GM18499 (cell line): ENCODE measurements around the gene AMH.

Source experiments
- ATAC-seq: cut with Tn5 transposase; IDR thresholded peaks from one replicate; pipeline ENCODE4 v1.9.1; 2021; ENCODE audit warnings: moderate number of reproducible peaks; ENCODE audit not compliant: insufficient read depth, unreplicated experiment

AMH gene

DNA sequence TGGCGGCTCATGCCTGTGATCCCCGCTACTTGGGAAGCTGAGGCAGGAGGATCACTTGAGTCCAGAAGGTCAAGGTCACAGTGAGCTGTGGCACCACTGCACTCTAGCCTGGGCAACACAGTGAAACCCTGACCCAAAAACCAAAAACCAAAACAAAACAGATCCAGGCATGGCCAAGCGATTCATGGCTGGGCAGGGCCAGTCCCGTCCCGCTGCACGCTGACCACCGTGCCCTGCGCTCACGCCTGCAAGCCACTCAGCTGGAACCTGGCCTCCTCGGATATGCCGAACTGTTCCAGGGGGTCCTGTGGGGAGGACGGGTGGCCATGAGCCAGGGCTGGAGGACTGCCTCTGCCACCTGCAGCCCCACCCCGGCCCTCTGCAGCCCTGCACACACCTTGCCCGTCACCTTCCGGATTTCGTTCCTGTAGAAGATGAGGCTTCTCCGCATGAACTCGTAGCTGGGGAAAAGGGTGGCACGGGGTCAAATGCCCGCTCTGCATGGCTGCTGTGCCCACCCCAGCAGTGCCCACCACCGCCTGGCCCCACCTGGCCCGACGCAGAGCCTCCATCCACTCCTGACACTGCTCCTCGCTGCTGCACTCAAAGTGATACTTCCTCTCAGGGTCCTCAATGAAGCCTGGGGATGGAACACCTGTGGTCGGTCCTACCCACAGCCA, 15.4 kb upstream of the AMH start:
- no peak for ATAC-seq

DNA sequence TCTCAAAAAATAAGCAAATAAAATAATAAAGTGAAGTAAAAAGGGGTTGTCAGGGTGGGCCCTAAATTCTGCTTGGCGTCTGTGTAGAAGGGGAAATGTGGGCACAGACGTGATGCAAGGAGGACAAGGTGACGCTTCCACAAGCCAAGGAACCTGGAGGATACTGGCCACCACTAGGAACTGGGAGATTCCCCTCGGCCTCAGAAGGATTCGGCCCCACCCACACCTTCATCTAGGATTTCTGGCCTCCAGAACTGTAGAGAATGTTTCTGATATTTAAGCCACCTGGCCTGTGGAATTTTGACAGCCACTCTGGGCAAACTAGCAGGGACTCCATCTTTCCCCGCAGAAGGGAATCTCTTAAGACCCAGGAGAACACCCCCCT, 14.1 kb upstream of the AMH start:
- no peak for ATAC-seq

DNA sequence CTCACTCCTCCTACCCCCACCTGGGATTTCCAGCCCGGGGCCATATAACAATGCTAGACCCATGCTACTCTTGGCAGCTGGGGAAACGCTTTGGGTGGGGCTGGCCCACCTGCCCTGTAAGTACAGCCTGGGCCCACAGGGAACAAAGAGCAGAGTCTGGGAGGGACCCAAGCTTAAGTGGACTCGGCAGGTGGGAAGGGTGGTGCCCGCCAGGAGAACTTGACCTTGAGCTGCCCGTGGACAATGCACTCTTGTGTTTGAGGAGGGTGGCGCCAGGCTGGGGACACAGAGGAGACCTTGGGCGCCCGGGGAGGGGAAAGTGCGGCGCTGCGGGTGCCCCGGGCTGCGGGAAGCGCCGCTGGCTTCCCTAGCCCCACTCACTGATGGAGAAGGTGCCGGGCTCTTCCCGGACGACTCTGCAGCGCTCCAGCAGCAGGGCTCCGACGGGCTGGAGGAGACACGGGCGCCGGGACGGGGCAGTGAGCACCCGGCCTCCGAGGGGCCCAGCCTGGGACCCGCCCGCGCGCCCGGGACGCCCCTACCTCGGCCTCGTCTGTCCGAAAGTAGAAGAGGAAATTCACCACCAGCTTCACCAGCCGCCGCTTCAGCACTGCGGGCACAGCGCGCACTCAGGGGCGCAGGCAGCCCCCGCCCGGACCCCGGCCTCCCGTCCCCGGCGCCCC, 13.6 kb upstream of the AMH start:
- no peak for ATAC-seq

DNA sequence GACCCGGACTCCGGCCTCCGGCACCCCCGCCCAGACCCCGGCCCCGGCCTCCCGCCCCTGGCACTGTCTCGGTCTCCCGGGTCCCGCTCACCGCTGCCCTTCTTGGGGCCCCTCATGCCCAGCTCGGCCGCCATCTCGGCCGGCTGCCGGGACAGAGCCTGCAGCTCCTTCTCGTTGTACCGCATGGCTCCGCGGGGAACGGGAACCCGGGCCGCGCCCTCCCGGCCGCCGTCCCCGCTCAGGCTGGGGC, 13.1 kb upstream of the AMH start:
- peak; percentile 7 for ATAC-seq

DNA sequence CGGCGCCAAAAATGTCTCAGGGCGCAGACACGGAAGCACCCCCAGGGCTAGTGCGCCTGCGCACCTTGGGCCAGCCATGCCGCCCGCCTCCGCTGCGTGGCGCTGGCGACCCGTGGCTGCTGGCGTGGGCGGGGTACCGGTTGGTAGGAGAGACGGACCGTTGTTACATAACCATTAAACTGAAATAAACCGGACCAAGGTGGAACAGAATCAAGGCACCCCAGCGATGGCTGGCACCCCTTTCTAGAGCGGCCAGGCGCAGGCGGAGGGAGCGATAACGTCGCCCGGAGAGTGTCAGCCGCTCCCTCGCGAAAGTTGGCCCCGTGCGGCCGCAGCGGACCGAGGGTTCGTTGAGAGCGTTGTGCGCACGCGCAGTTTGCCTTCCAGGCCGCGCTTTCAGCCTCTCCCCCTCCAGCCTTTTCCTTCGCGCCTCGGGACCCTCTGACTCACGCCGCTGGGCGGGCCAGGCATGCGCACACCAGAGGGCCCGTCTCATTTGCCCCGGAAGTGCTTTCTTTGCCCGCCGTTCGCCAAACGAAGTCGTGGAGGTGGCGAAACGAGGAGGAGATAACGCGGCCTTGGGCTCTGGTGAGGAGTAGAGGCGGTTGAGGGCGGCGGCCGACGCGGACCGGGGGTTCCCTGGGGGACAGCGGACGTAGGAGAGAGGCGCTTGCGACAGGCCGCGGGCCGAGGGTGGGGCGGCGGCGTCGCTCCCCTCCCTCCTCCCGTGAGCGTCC, 12.6 kb upstream of the AMH start, which contains the start of the genes PLEKHJ1 and SF3A2:
TSS of gene PLEKHJ1 (minus strand) at position 16 of the 737 bp plus-strand sequence. CDS start 81 bp downstream, outside the sequence.
TSS of gene SF3A2 (plus strand) at position 511 of the 737 bp plus-strand sequence. CDS start 6,595 bp downstream, outside the sequence.
- ATAC-seq, result peak; percentile 69

DNA sequence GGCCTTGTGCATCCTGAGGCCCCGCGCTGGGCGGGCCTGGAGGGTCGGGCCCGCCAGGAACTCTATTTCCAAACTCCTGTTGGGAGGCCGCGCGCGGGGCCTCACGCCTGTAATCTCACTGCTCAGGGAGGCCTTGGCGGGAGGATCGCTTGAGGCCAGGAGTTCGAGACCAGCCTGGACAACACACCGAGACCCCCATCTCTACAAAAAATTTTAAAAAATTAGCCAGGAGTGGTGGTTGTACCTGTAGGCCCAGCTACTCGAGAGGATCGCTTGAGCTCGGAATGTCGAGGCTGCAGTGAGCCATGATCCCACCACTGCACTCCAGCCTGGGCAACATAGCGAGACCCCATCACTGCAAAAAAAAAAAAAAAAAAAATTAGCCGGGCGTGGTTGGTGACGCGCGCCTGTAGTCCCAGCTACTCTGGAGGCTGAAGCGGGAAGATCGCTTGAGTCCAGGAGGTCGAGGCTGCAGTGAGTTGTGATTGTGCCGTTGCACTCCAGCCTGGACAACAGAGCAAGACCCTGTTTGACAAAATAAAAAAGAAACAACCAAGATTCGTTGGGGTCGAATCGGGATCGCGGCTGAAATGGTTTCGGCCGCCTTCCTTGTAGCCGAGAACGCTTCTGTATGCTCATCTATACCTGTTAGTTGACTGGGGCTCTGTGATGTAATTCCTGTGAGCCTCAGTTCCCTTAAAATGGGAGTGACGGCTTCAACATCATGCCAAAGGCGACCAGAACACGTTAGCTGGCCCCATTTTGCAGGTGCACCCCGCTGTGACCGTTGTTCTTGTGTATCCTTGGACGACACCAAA, 11.9 kb upstream of the AMH start:
- no peak for ATAC-seq

DNA sequence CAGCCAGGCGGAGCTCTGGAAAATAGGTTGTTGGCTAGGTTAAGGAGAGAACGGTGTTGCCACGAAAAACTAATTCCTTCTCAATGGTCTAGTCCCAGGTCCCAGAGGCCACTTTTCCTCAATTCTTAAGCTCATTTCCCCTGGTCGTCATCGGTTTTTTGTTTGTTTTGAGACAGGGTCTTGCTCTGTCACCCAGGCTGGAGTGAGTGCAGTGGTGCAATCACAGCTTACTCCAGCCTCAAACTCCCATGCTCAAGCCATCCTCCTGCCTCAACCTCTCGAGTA, 11.3 kb upstream of the AMH start:
- no peak for ATAC-seq

DNA sequence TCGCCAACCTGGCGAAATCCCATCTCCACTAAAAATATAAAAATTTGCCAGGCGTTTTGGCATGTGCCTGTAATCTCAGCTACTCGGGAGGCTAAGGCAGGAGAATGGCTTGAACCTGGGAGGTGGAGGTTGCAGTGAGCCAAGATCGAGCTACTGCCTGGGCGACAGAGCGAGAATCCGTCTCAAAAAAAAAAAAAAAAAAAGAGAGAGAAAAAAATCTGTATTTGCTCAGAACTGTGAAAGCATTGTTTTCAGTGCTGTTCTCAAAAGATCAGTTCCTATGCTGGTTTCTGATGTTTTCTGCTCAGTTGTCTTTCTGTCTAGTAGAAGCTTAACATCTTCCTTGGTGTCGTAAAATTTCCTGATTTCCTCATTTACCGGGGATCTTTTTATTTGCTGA, 9.9 kb upstream of the AMH start:
- ATAC-seq, result no peak

DNA sequence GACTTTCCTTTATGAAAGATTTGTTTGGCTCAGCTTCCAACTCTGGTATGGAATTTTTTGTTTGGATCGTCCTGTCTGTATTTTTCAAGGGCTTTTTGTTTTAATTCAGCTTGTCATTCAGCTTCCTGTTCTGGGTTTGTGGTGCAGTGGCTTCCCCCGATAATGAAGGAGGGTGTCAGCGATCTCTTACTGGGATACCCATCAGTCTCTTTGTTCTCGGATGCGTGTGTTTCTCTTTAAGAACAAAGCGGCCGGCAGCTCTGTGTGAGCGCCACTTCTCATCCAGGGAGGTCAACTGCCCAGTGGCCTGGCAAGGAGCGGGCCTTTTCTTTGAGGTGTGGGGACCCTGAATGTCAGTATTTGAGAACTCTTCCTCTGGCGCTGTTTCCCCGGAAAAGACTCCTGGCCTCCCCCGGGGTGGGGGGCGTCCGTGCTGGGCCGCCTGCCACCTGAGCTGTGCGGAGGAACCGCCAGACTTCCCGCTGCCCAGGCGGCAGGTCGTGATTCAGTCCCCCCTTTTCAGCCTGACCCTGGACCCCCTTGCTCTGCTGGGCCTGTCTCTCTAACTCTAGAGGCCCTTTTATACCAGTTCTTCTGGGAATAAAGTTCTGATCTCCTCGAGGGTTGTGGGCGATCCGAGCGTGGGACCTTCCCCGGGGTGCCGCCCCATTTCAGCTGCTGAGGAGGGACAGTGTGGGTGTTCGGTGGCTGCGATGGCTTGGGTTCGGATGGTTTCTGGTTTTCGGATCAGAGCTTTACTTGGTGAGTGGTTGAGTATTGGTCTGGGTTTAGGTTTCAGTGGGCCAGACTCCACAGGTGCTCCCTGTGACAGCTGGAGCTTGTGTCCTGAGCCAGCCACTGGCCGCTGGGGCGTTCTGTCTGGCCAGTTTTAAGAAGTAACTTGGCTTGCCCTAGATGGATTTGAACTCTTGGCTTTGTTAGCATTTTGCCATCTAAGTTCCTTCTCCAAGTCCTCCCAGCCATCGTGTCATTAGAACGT, 9.1 kb upstream of the AMH start:
- no peak for ATAC-seq

DNA sequence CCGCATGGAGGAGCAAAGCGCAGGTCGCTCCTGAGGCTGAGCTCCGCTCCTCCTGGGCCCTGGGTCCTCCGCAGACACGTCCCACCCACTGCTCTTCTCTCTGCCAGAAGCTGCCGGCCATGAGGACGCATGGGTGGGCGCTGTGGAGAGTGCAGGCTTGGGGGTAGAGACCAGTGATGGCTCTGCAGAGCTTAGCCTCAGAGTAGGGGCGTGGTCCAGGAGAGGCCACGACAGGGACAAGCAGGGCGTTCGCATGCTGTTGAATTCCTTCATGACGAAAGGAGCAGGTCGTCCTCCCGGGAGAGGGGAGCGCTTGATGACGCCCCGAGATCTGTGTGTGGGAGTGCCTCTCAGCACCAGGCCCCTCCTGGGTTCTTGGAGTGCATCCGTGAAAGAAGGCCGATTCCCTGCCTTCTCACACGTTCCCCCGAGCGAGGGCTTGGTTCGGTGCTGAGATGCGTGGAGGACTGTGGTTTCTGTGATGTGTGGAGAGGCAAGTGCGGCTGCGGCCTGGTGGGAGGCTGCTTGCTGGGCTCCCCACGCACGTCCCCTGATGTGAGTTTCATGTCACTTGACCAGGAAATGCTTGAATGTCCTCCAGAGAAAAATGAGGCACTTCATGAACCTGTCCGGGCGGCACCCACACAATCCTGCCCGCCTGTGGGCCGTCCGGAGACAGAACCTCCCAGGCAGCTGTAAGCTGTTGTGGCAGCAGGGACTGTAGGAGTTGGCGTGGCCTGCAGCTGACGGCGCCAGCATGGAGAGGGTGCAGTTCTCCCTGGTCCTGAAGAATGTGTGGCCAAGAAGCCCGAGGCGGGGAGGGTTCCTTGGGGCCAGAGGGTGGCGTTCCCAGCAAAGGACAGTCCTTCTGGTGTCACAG, 8.0 kb upstream of the AMH start:
- no peak for ATAC-seq

DNA sequence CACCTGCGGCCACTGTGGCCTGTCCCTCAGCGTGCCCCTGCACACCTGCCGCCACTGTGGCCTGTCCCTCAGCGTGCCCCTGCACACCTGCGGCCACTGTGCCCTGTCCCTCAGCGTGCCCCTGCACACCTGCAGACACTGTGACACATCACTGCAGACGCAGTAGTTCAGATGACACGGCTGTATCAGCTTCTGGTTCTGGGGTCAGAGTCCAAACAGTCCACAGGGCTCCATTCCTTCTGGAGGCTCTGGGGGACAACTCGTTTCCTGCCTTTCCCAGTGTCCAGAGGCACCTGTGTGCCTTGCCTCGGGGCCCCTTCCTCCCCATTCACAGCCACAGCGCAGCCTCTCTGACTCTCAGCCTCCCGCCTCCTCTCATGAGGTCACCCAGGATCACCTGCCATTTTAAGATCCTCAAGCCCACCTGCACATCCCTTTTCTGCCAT, 7.0 kb upstream of the AMH start:
- no peak for ATAC-seq

DNA sequence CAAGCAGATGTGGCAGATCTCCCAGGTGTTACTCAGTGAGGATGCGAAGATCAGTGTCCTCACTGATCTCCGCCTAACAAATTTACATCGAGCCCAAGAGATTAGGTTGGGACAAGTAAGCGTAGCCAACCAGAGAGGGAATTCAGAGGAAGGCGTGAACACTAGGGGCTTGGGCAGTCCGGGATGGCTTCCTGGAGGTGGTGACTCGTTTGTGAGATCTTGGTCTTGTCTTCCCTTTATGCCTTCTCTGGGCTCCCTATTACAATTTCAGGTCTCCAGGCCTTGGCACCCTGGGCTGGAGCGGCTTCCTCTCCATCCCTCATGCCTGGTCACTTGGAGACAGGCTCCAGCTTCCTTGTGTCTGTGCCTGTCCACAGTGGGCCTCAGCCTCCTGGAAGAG, 6.3 kb upstream of the AMH start:
- ATAC-seq, result no peak

DNA sequence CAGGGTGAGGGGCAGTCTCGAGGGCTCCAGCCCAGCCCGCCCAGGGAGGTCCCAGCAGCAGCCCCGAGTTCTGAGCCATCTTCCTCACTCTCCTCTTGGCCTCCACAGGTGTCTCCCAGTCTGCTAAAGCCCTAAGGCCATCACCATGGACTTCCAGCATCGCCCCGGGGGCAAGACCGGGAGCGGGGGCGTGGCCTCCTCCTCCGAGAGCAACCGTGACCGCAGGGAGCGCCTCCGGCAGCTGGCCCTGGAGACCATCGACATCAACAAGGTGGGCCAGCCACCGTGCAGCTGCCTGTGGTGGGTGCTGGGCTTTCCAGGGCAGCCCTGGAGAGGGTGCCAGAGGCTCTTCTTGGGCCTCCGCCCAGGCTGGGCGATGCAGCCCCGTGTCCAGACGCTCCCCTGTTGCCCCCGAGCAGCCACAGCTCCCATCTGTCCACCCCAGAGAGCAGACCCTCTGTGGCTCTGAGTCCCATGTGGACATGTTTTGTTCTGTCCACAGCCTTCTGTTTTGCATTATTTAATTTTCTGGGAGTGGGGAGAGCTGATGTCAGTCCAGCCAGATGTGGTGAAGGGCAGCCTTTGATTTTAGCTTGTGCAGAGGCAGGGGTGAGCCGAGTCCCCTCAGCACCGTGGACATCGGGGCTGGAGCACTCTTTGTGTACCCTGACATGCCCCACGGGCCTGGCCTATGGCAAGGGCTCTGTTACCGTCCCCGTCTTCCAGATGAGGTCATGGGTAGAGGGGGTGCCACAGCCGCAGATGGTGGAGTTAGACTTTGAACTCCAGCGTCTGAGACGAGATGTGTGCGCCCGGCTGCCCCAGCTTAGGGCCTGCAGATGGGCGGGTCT, 5.6 kb upstream of the AMH start:
- no peak for ATAC-seq

DNA sequence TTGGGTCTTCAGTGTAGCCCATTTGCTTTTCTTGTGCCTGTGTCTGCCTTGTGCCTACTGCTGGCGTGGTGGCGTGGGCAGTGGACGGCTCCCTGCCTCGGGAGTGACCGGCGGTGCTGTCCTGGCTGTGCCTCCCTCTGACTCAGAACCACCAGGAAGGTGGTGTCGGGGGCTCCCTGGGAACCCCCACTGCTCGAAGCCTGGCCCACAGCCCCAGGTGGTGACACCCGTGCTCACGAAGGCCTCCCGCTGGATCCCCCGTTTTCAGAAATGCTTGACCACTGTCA, 5.1 kb upstream of the AMH start:
- ATAC-seq, result no peak

DNA sequence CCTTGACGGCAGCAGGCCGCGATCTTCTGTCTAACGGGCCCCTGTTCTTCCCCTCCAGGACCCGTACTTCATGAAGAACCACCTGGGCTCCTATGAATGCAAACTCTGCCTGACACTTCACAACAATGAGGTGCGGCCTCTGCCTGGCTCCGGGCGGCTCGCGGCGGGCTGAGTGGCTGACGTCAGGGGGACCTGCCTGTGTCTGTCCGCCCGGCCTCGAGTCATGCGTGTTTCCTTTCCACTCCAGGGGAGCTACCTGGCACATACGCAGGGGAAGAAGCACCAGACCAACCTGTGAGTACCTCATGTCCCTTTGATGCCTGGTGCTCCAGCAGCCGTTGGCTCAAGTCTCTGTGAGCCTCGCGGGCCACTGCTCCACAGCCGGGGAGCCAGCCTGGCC, 4.6 kb upstream of the AMH start:
- no peak for ATAC-seq

DNA sequence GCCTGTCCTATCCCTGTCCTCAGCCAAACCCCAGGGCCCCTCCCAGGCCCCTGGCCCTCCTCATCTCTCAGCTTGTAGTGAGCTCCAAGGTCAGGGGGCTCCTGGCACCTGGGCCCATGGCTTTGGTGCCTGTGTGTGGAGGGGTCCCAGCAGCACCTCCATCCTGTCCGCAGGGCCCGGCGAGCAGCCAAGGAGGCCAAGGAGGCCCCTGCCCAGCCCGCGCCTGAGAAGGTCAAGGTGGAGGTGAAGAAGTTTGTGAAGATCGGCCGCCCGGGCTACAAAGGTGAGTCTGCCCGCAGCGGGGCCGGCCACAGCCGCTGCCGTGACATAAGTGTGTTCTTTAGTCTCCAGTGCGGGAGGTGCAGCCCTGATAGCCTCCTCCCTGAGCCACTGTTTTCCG, 3.9 kb upstream of the AMH start:
- ATAC-seq, result no peak

DNA sequence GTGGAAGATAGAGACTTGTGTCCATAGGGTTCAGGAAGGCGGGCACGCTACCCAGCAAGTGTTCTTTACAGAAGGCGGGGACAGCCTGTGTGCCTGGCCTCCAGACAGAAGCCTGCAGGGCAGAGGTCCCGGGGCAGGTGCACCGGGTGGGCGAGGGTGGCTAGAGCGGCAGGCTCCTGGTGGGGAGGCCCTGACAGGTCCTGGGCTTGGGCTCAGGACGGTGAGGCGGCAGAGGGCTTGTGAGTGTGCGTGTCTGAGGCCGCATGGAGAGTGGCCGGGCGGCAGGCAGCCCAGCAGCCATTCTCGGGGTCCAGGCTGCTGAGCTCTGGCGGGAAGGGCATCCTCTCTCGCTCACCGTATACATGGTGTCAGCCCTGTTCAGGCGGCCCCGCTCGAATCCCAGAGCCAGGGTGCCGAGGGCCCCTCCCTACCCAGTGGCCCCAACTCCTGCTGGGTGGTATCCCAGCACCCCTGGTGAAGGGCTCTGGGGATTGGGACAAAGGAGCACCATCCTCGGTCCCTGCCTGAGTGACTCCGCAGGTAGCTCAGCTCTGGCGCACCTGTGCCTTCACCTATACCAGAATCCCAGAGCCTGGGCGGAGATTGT, 3.0 kb upstream of the AMH start:
- no peak for ATAC-seq
